ENCODE data around the gene FBXO47.
A peak's percentile ranks its signal among the peaks of the same experiment; 100 is the strongest.

FBXO47 gene

GRCh38 chr17:38967290-38967738, at the start of gene FBXO47:
FBXO47 (minus strand) TSS chr17:38967403; CDS start chr17:38963025, 4,378 bp downstream.
- FAIRE-seq = no peak

- FAIRE-seq = no peak
Observed at GRCh38 chr17:39016193-39017153, 49.3 kb upstream of the FBXO47 start.

- no peak for FAIRE-seq
Observed at GRCh38 chr17:39015546-39015935, 48.3 kb upstream of the FBXO47 start.

GRCh38 chr17:39014795-39015545, 47.8 kb upstream of the FBXO47 start:
- FAIRE-seq = no peak

GRCh38 chr17:39014044-39014794, 47.0 kb upstream of the FBXO47 start:
- no peak for FAIRE-seq

GRCh38 chr17:39012725-39013124, 45.5 kb upstream of the FBXO47 start:
- FAIRE-seq = no peak

- FAIRE-seq = no peak
Observed at GRCh38 chr17:39011907-39012468, 44.8 kb upstream of the FBXO47 start.

GRCh38 chr17:39009581-39010001, 42.4 kb upstream of the FBXO47 start:
- no peak for FAIRE-seq

- FAIRE-seq = no peak
Observed at GRCh38 chr17:39008633-39009032, 41.4 kb upstream of the FBXO47 start.

- FAIRE-seq = no peak
Observed at GRCh38 chr17:39002991-39003715, 36.0 kb upstream of the FBXO47 start.

GRCh38 chr17:39001703-39002637, 34.8 kb upstream of the FBXO47 start:
- FAIRE-seq = no peak

GRCh38 chr17:39000021-39000601, 32.9 kb upstream of the FBXO47 start:
- FAIRE-seq = no peak

- FAIRE-seq = no peak
Observed at GRCh38 chr17:38996660-38997337, 29.6 kb upstream of the FBXO47 start.

- FAIRE-seq = no peak
Observed at GRCh38 chr17:38994026-38994425, 26.8 kb upstream of the FBXO47 start.

GRCh38 chr17:38984666-38985065, 17.5 kb upstream of the FBXO47 start:
- no peak for FAIRE-seq

- peak; percentile 98 for FAIRE-seq
Observed at GRCh38 chr17:38982858-38983746, 15.9 kb upstream of the FBXO47 start.

- no peak for FAIRE-seq
Observed at GRCh38 chr17:38981636-38982035, 14.4 kb upstream of the FBXO47 start.

GRCh38 chr17:38980490-38981217, 13.5 kb upstream of the FBXO47 start:
- no peak for FAIRE-seq
